HG02642 (cell line): ENCODE data around the gene ARHGEF17.

Experiments used
- ATAC-seq: cut with Tn5 transposase; IDR thresholded peaks from one replicate; pipeline ENCODE4 v1.9.1; 2021; ENCODE audit warnings: mild to moderate bottlenecking; ENCODE audit not compliant: unreplicated experiment, poor library complexity

Gene ARHGEF17

GRCh38 chr11:73372375-73372993 is 64.4 kb downstream of the ARHGEF17 start:
- ATAC-seq = no peak

GRCh38 chr11:73374151-73374550 is 66.1 kb downstream of the ARHGEF17 start:
- ATAC-seq = no peak

GRCh38 chr11:73375830-73376159 is 67.7 kb downstream of the ARHGEF17 start:
- ATAC-seq = no peak

GRCh38 chr11:73376160-73376802 is 68.2 kb downstream of the ARHGEF17 start, which contains the start of gene RELT:
RELT (plus strand) TSS chr11:73376399; CDS start chr11:73389137, 12,738 bp downstream.
- ATAC-seq = peak; percentile 80

GRCh38 chr11:73376803-73377629 is 68.9 kb downstream of the ARHGEF17 start:
- peak; percentile 20 for ATAC-seq

GRCh38 chr11:73379189-73379880 is 71.3 kb downstream of the ARHGEF17 start:
- ATAC-seq = no peak

- ATAC-seq = no peak
These were observed 72.3 kb downstream of the ARHGEF17 start for GRCh38 chr11:73380331-73380730.

- ATAC-seq = no peak
These were observed 72.9 kb downstream of the ARHGEF17 start for GRCh38 chr11:73380897-73381410.

GRCh38 chr11:73381589-73381988 is 73.5 kb downstream of the ARHGEF17 start:
- no peak for ATAC-seq

- ATAC-seq = no peak
These were observed 74.1 kb downstream of the ARHGEF17 start for GRCh38 chr11:73382183-73382582.

- ATAC-seq = no peak
These were observed 74.7 kb downstream of the ARHGEF17 start for GRCh38 chr11:73382747-73383146.

GRCh38 chr11:73383249-73384124 is 75.4 kb downstream of the ARHGEF17 start:
- ATAC-seq = no peak

GRCh38 chr11:73384125-73384441 is 76.0 kb downstream of the ARHGEF17 start:
- ATAC-seq = no peak

- ATAC-seq = no peak
These were observed 76.4 kb downstream of the ARHGEF17 start for GRCh38 chr11:73384531-73384871.

- ATAC-seq = peak; percentile 43
These were observed 77.0 kb downstream of the ARHGEF17 start for GRCh38 chr11:73384872-73385689.

GRCh38 chr11:73386016-73386415 is 77.9 kb downstream of the ARHGEF17 start:
- ATAC-seq = no peak

GRCh38 chr11:73386546-73386945 is 78.5 kb downstream of the ARHGEF17 start:
- no peak for ATAC-seq

GRCh38 chr11:73387594-73388264 is 79.7 kb downstream of the ARHGEF17 start:
- no peak for ATAC-seq
